Measurements from ENCODE around the gene ATP6V1C2.

ATP6V1C2 gene, protein sequence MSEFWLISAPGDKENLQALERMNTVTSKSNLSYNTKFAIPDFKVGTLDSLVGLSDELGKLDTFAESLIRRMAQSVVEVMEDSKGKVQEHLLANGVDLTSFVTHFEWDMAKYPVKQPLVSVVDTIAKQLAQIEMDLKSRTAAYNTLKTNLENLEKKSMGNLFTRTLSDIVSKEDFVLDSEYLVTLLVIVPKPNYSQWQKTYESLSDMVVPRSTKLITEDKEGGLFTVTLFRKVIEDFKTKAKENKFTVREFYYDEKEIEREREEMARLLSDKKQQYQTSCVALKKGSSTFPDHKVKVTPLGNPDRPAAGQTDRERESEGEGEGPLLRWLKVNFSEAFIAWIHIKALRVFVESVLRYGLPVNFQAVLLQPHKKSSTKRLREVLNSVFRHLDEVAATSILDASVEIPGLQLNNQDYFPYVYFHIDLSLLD

DNA sequence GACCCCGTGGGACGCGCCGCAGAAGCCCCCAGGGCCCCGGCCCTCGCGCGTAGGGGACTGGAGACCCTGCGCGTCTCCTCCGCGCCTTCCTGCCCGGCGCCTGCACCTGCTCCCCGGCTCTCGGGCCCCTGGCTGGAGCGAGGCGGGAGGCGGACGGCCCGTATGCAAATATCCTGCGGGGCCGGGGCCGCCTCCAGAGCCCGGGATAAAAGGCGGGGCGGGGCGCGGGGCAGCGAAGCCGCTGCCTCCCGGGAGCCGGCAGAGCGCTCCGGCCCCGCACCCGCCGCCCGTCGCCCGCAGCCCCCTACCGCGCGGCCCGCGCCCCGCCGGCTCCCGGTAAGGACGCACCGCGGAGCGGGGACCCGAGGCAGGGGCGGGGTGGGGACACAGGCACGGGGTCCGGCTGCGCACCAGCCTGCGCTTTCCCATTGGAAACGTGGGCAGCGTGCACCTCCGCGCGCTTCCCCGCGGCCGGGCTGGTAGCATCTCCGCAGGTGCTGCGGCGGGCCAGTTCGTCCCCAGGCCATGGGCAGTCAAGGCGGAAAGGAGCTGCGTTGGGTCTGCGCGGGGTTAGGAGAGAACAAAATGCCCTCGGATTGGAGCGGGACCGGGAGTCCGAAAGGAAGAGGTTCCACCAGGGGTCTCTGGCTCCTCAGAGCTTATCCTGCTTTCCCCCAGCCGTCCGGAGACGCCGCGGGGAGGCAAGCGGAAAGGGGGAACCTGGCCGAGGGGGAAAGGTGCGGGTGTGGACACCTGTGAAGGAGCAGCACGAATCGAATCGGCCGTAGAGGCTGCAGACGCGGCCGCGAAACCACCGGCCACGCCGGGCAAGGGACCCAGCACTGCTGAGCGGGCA is at the start of gene ATP6V1C2:
ATP6V1C2 (plus strand) TSS at position 235 of the 856 bp plus-strand sequence. CDS start 1,220 bp downstream, outside the sequence.
- DNase-seq (ENCODE audit: low read depth): no peak

DNA sequence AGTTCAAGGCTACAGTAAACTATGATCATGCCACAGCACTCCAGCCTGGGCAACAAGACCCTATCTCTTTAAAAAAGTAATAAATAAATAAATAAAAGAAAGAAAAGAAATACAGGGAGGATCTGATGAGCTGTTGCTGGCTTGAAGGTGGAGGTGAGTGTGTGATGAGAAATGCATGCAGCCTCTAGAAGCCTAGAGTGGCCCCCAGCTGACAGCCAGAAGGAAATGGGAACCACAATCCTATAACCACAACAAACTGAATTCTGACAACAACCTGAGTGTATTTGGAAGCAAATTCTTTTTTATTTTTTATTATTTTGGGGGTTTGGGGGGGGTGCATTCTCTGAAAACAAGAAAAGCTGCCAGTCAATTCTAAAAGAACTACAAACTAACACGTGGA is 46.3 kb upstream of the ATP6V1C2 start:
- DNase-seq (ENCODE audit: low read depth): no peak

DNA sequence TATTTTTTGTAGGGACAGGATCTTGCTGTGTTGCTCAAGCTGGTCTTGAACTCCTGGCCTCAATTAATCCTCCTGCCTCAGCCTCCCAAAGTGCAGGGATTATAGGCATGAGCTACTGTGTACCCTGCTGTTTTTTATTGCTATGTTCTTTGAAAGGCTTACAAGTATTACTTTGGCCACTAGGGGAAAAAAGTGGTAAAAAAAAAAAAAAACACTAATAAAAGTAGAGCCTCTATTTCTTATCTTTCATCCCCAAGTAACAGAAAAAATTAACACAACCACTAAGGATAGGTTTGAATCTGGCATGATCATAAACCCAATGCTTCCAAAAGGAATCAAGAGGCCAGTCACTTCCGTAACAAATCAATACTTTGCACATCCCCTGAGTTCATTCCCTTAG is 43.2 kb upstream of the ATP6V1C2 start:
- no peak for DNase-seq (ENCODE audit: low read depth)

DNA sequence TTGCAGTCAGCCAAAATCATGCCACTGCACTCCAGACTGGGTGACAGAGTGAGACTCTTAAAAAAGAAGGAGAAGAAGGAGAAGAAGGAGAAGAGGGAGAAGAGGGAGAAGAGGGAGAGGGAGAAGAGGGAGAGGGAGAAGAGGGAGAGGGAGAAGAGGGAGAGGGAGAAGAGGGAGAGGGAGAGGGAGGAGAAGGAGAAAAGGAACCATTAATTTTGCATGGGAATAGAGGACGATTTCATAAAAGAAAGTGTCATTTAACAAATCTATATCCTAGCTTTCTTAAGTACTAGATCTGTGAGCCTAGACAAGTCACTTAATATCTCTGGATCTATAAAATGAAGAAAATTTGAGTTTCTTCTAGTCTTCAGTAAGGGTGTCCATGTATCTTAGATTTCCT is 41.2 kb upstream of the ATP6V1C2 start:
- DNase-seq (ENCODE audit: low read depth): no peak

DNA sequence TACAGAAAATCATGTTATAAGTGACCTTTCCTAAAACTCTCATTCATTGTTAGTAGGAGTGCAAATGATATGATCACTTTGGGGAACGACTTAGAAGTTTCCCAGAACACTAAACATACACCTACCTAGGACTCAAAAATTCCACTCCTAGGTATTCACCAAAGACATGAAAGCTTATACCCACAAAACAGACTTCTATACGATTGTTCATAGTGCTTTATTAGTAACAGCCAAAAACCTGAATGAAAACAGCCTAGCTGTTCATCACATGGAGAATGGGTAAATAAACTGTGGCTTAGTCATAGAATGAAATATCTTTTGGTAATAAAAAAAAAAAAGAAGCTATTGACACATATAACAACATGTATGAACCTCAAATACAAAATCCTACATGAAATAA is 40.5 kb upstream of the ATP6V1C2 start:
- DNase-seq (ENCODE audit: low read depth): no peak

DNA sequence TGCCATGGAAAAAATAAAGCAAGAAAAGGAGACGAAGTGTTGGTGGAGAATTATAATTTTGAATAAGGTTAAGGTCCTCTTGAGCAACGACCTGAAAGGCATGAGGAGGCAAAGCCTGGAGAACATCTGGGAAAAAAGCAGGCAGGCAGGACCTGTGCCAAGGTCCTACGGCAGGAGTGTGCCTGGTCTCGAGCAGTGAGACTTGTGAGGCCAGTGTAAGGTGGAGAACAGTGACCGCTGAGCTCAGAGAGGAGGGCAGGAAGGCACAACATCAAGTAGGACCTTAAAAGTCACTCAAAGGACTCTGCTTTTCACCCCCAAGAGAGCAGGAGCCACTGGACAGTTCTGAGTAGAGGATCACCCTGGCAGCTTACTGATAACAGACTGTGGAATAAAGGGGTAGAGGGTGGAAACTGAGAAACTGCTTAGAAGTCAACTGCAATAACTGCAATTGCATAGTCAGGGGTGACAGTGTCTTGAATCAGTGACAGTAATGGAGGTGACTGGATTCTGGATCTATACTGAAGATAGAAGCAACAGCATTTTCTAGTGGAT is 35.2 kb upstream of the ATP6V1C2 start:
- no peak for DNase-seq (ENCODE audit: low read depth)

DNA sequence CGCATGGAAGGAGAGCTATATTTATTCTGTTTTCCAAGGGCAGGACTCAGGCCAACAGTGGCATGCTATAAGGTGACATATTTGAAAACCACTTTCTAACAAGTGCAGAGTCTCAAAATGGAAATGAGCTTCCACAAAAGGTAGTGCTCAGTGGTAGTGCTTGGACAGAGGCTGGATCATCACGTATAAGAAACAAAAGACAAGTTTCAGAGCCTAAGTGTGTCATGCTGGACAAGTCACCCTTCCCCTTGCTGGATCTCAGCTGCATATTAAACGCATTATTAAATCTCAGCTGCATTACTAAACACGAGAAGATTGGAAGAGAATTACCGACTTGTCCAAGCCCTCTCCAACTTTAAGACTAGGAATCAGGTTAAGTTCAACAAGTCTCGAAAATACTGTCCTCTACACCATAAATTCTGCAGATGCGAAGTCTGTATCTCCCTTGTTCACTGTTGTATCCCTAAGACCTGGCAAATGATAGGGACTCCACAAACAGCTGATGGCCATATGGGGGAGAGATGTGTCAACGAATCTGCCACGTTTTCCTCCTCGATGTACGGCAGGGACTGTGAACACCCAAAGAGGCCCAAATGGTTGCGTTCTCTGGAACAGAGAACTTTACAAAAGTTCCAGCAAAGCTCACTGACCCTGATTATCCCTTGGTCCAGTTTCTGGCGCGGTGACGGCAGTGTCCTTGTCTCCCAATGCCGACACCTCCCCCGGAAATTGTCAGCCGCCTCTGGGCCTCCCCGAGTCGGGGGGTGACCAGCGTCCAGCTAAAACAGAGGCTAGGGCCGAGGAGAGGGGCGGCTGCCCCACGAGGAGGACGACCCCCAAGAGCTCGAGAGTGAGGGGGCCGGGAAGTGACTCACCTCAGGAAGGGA is 32.3 kb upstream of the ATP6V1C2 start:
- no peak for DNase-seq (ENCODE audit: low read depth)

DNA sequence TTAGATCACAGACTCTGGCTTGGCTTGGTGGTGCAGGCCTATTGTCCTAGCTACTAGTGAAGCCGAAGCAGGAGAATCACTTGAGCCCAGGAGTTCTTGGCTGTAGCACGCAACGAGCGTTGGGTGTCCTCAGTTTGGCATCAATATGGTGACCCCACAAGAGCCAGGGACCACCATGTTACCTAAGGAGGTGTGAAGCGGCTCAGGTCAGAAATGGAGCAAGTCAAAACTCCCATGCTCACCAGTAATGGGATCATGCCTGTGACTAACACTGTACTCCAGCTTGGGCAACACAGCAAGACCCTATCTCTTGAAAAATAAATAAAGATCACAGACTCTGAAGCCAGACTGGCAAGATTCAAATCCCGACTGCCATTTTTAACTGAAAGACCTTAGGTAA is 29.9 kb upstream of the ATP6V1C2 start:
- no peak for DNase-seq (ENCODE audit: low read depth)

DNA sequence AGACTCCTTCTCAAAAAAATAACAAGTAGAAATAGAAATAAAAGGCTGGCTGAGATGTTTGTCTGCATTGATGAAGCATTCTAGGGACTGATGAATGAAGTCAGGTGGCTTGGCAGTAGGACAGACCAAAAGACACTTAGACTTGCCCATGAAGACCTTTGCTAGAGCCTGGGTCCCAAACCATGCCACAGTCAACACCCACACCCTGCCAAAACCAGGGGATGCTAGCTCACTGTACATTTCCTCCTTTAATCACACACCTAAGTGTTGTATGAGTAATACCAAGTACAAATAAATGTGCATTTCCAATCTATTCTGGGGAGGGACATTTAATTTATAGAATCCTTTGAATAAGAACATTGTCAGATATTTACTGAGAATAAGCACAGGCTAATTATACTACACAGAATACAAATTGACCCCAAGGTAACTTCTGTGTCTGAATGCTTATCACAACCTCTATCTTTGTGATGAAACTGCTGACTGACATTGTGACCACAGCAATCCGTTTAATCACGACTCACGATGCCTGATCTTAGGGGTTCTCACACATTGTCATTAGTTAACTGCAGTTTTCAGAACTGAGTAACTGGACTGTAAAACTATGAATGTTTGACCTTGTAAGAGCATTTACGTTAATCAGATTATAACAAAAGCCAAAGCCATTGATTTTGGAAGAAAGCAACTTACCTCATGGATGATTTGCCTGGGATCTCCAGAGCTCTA is 21.2 kb upstream of the ATP6V1C2 start:
- DNase-seq (ENCODE audit: low read depth): no peak

DNA sequence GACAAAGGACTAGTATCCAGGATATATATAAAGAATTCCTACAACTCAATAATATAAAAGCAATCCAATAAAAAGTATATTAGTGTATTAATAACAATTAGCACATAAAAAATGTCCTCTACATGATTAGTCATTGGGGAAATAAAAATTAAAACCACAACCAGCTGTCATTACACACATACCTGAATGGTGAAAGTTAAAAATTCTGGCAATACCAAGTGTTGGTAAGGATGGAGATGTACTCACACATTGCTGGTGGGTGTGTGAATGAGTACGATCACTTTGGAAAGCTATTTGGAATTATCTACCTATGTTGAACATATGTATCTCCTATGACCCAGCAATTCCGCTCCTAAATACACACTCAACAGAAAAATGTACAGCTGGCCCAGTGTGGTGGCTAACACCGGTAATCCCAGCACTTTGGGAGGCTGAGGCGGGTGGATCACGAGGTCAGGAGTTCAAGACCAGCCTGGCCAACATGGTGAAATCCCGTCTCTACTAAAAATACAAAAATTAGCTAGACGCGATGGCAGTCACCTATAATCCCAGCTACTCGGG is 17.3 kb upstream of the ATP6V1C2 start:
- no peak for DNase-seq (ENCODE audit: low read depth)

DNA sequence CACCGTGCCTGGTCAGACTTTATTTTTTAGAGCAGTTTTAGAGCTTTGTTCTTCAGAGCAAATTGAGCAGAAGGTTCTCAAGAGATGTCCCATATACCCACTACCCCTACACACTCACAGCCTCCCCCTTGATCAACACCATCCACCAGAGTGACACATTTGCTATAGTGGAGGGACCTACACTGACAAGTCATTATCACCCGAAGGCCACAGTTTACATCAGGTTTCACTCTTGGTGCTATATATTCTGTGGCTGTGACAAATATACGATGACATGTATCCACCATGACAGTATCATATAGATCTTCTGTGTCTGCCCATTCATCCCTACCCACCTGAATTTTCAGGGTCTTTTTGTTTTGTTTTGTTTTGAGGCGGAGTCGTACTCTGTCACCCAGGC is 15.4 kb upstream of the ATP6V1C2 start:
- no peak for DNase-seq (ENCODE audit: low read depth)

DNA sequence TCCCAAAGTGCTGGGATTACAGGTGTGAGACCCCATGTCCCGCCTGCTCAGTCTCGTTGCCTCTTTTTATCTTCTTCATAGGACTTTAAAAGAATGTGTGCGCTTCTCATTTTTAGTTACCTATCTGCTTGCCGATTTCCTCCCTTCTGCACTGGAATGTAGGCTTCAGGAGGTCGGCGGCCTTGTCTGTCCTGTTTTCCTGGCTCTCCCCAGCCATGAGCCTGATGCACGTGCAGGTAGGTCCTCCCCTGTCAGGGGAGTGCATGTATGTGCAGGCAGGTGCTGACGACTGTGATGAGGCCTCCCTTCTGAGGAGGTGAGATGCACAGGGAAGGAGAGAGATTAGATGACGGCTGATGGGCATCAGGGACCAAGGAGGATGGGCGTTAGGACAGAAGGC is 13.6 kb upstream of the ATP6V1C2 start:
- DNase-seq (ENCODE audit: low read depth): no peak

DNA sequence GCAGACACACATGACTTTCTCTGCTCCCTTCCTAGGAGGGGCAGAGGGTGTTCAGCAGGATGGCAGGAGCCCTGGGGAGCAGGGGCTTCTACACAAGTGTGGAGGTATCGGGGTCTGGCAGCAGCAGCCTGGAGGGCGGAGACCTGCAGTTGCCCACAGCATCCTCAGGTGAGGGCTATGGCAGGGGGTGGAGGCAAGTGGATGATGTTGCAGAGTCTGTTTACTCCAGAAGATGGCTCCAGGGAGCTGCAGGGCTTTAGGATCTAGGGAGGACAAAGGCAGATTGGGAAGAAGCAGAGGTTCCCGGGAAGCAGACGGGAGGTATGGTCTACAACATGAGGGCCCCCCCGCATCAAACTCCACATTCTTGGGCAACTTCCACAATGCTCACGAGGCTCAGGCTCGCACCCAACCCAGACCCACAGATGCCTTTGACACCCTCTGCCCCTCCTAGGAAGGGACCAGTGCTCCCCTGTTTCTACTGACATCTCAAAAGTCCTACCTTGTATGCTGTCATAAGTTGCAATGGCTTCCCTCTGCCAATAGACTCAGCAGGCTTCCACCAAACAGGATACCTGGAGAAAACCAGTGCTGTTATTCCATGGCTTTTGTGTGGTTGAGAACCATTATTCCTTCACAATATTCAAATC is 12.0 kb upstream of the ATP6V1C2 start:
- no peak for DNase-seq (ENCODE audit: low read depth)

DNA sequence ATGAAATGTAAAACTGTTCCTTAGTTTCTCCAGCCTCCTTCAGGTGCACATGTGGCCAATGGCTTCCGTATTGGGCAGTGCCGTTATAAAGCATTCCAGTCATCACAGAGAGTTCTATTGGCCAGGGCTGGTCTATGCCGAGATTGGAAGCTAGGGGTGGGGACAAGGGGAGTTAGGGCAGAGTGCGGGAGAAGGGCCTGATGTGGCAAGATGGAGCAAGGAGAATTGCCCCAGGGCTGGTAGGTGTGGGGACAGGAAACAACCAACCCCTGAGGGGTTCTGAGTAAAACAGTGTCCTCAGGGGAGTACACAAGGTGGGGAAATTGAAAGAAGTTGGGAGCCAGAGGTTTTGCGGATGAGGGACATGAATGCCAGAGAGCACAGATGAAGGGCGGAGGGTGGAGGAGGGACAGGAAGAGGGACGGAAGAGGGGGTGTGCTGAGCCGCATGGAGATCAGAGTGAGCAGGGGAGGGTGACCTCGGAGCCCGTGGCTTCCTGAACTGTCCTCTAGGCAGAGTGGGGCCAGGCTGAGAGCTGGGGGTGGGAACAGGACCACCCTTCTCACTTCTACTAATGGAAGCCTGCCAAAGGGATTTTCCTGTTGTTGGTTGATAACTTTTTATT is 9.1 kb upstream of the ATP6V1C2 start:
- no peak for DNase-seq (ENCODE audit: low read depth)

DNA sequence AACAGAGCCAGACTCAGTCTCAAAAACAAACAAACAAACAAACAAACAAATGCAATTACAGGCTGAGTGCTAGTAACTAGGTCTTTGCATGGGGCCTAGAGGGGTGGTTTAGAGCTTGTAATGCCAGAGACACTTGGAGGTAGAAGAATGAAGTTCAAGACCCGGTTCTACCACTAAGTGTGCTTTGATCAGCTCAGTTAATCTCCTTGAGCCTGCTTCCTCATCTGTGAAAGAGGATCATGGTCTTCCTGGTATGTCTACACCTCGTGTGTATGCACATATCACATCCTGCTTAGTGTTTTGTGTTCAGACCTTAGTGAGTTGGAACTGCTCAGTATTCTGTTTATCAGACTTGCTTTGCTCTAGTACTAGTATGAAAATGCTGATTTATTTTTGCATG is 4.8 kb upstream of the ATP6V1C2 start:
- DNase-seq (ENCODE audit: low read depth): no peak

DNA sequence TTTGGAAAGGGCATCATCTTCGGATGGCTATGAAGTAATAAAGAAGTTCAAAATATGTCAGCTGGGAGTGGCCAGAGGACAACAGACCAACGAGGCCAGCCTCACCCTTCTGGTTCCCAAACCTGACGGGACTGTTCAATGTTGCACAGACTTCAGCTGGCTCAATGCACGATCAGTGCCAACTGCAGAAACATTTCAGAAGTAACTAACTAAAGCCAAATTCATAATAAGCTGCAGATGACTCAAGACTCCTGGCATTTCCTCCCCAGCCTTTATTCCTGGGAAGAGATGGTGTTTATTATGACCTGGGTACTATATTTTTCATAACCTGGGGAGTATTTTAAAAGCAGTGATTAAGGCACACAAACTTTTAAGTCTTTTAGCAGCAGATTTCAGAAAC is 3.8 kb upstream of the ATP6V1C2 start:
- DNase-seq (ENCODE audit: low read depth): no peak

DNA sequence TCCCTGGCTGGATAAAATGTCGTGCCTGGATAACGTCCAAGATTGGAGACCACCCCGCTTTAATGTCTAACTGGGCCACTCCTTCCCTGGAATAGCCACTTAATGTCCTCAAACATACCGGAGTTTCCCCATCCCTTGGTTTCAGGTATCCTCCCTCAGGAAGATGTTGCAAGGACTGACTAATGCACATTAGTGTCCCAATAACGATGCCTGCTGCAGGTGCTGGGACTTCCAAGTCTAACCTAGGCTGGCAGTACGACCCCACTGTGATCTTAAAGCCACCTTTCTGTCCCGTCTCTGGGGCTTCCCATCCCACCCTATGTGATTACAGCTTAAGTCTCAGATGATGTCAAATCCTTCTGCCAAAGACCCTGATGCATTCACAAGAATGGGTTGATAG is 1.1 kb upstream of the ATP6V1C2 start:
- no peak for DNase-seq (ENCODE audit: low read depth)

DNA sequence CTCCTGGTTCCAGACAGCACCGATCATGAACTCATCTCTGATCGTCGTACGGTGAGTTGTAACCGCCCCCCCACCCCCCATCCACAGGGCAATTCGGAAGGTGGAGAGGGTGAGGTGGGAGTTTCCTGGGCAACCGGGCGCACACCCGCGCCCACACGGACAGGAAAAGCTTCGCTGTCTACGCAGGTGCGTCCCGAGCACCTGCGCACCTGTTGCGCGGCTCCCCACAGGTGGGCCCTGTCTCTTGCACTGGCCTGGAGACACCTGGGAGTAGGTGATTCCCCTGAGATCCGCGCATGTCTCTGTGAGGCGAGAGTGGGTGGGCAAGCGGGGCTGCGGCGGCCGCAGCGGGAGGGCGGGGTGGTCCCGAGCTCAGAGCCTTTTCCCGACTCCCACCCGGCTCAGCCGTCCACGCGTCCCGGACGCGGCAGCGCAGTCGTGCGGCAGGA is 459 bp upstream of the ATP6V1C2 start:
- no peak for DNase-seq (ENCODE audit: low read depth)

DNA sequence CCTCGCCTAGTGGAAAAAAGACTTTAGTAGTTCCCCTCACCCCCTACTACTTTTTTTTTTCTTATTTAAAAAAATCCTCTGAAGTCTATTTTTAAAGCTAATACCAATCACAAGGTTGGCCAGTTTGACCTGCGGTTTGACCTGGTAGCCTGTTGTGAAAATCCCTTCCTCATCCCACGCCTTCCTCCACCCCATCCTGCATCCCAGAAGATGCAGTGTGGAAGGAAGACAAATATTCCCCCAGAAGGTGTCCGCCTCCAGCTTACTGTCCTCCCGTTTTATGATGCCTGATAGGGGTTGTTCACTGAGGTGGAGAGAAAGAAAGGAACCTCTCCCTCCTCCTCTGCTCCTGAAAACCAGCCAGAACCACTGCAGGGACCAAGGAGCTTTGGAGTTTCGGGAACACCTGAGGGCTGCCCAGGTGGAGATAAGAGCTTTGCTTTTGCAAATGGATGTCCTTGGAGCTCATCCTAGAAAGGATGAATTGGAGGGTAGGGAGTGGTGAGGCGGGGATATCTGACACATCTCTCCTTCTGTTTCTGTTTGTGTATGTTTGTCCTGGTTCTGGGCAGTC is 909 bp downstream of the ATP6V1C2 start:
- DNase-seq (ENCODE audit: low read depth): no peak
